GDM1 (cell line): ENCODE results near the gene RIN2.

Experiments used
- DNase-seq: peaks from one replicate; lab custom pipeline; 2025; lab: John Stamatoyannopoulos, UW

The RIN2 gene

DNA sequence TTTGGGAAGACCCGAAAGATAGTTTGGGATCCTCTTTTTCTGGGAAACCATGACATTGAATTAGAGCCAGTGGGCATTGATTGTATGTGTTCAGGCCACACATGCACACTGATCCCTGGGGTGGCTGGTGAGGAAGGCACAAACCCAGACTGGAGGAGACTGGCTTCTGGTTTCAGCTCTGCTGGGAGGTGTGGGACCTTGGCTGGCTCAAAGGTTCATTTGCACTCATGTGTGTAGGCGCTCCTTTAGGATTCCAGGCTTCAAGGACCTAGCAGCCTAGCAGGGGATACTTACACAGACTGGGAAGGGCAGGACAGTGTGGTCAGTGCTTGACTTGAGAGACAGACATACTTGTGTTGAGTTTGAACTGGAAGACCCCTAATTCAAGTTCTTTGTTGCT lies 7.2 kb downstream of the RIN2 start:
- DNase-seq, result no peak

DNA sequence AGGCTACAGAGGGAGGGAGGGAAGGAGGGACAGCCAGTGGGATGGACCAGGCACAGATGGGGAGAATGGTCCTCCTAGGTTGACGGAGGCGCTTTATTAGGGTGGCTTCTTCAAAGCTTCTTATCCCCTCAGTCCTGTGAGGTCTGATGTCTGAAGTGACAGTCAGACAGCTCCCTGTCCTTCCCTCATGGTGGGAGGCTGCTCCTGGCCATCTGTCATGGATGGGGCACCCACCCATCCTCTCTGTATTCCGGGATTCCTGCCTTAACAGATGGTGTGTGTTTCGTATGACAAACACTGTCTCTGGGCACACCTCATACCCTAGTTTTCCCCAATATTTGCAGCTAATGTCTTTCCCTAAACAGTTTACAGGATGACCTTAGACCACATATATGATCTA lies 7.9 kb downstream of the RIN2 start:
- no peak for DNase-seq

DNA sequence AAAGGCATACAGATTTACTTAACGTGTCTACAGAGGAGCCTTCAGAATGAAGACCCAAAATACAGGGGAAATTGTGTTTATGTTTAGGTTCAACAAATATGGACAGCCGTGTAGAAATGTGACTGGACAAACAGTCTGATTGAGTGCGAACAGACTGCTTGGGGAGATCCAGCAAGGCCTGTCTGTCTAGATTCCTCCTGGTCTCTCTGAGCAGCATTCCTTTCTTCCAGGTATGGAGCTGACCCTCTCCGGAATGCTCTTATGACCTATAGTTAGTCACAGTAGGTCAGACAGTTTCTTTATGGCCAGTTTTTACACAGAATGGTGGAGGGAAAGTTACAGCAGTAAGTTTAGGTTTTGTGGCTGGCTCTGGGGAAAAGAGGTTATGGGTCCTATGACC lies 9.0 kb downstream of the RIN2 start:
- no peak for DNase-seq

DNA sequence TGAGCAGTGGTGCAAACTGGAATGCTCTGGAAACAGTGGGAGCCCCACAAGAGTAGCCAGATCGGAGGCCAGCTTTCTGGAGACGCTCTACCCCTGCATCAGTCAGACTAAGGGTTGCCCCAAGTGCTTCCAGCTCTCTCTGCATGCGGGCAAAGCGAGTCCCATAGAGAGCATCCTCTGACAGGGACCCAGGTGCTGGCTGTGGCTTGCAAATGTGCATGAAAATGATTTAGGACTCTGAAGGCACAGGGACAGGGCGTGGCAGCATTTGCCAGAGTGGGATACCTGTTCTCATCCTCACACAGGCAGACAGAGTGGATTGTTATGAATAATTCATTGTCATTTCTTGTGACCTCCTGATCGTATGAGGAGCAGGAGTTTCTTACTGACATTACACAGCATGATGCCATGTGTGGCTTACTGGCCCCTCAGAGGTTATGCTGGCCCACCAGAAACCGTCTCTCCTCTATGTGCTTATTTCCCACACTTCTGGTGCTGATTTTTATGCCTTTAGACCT lies 10.3 kb downstream of the RIN2 start:
- DNase-seq, result no peak

DNA sequence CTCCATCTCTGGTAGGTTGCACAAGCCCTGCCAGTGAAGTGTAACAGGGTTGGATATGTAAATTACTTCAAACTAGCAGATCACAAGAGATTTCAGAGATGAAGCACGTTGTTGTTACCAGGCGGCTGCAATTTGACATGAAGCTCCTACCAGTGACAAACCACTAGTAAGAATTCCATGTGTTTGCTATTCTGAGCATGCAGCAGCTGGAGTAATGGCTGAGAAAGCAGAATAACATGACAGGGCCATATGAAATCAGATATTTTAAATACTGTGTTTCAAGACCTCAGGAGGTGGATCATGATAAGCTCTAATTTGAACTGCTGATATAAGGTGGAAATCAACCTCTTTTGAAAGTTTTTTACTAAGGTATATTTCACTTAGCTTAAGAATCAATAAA lies 11.4 kb downstream of the RIN2 start:
- no peak for DNase-seq

DNA sequence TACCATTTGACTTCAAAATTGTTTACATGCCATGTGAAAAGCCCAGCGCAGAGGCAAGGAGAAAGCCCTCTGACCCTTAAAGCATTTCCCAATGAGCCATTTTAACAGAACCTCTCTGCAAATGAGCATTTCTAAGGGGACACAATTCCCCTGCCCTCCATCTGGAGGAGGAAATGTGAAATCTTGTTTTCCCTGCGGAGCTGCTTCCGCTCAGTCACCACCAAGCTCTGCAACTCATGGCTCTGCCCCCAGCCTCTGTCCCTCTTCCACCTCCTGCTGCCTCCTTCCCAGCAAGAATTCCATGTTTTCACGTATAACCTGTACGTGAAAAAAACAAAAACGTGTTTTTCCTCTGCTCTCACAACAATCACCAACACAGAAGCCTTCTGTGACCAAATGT lies 12.3 kb downstream of the RIN2 start:
- no peak for DNase-seq

DNA sequence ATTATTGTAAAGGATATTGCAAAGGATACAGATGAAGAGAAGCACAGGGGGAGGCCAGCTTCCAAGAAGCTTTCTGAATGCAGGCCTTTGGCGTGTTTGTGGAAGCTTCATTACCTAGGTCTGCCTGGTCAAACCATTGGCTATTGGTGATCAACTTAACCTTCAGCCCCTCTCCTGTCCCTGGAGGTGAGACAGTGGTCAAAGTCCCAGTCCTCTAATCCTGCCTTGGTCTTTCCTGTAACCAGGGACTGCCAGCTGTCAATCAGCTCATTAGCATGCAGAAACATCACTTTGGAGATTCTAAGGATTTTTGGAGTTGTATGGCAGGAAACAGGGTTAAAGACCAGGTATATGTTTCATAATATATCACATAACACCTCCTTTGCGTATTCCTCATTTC lies 13.0 kb downstream of the RIN2 start:
- DNase-seq, result no peak

DNA sequence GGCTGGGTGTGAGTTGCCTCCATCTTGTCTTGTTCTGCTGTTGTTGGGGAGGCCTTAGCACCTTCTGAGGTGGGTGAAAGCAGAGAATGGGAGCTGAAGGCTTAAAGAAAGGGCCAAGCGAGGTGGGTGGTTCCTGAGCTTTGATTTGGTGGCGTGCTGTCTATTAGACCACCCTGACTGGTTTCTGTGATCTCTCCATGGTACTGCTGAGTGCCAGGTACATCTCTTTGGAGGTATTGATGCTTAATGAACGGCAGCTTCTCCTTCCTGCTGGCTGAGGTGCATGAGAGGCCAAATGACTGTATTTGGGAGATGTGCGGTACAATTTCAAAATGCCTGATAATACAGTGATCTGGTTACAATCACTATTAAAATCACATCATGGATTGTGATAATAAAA lies 15.4 kb downstream of the RIN2 start:
- DNase-seq, result no peak

DNA sequence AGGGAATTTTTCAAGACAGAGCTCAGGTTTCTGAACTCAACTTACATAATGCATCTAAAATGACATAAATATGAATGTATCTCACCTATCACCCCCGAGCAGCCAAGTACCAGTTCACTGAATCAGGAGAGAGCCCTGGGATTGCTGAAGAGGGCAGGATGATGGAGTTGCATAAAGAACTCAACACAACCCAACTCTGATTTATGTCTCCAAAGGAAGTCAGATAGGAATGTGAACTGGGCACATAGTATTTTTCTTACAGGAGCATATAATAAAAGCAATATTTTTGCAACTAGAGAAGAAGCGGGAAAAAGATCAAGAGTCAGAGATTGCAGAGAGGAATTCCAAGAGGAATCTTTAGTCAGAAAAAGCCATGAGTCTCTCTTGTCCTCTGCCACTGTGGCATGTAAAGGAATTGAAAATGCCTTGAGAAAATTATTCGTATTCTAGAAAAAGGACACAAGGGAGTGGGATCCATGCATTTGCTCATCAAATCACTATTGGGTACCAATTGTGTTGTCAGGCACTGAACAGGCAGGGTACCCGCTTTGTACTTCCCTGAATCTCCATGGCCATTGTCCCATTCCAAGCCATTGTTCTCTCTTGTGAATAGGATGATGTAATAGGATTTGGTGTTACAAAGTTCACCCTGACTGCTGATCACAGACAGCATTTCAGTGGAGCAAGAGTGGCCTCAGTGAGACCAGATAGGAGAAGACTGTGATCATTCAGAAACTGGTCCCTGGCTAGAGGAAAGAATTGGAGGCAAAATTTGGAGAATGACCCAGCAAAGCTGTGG lies 16.3 kb downstream of the RIN2 start:
- DNase-seq, result no peak

DNA sequence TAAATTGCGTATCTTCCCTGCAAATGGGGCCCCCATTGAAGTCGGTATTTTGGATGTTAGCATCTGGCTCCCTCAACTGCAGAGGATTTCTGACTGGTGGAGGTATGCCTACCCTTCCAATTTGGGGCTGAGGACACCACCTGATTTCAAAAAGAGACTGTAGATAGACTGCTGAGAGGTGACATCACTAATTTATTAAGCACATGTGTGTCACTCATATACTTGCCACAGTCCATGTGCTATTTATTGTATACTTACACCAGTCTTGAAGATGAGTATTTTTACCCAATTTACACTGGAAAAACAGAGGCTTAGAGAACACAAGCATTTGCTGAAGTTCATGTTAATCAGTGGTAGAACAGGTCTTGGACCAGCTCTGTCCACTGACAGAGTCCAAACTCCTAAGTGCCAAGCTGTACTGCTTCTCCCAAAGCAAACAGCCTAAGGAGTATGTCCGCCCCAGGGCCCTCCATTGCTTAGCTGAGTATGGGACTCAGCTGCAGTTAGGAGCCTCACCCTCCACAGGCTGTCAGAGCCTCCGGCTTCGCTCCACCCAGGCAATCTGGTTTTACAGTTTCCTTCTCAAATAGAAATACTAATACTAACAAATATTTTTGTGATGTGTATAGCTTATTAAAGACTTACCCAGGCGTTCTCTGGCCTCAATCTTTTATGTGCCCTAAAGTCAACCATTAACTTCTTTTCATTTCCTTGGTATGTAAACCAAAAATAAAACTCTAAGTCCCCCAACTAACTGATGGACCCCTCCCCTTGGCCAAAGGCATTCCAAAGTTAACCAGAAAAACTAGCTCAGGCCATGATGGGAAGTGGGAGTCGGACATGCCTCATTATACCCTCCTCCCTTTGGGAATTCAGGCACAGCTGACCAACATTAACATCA lies 17.5 kb downstream of the RIN2 start:
- no peak for DNase-seq

DNA sequence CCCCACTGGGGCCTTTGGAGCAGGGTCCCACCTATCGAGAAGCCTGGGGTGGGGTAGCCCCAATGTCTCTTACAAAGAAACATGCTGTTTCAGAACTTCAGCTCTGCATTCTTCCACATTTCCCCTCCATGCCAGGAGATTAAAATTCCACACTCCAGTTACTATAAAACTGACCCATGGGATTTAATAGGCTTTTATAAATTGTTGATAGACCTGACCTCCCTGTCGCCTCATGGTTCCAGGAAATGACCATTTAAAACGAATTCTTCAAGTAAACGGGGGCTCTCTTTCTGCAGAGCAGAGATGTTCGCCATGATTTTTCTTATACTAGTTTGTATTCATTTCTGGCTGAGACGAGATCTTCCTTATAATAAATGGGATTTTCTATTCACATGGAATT lies 19.3 kb downstream of the RIN2 start:
- no peak for DNase-seq

DNA sequence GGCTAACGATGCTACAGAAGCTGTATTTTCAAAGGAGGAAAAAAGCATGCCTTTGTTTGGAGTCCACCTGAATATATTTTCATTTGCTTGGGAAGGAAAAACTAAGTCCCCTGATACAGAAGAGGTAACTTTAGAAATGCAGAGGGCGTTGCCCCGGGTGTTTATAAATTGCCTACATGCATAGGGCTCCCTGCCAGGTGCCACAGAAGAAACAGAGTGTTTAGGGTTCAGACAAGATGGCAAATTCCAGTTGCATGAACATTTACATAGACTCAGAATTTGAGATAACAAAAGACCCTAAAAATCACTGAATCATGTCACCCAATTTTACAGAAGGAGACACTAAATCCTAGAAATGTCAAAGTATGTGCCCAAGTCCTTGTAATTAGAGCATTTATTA lies 19.9 kb downstream of the RIN2 start:
- DNase-seq, result no peak

DNA sequence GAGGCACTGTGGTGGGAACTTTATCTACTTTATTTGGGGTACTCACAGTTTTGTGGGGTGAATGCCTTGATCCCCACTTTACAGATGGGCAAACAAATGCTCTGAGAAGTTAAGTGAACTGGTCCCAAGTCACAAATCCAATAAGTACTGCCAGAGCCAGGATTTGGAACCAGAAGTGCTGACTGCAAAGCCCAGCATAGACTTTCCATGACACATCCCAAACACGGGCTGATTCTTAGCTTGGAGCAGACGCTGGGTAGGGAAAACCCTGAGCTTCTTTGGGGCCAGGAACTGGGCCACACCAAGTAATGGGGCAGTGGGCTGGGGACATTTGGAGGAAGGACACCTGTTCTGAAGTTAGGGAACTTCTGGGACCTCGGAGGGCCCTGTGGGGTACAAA lies 20.3 kb downstream of the RIN2 start:
- DNase-seq, result no peak

DNA sequence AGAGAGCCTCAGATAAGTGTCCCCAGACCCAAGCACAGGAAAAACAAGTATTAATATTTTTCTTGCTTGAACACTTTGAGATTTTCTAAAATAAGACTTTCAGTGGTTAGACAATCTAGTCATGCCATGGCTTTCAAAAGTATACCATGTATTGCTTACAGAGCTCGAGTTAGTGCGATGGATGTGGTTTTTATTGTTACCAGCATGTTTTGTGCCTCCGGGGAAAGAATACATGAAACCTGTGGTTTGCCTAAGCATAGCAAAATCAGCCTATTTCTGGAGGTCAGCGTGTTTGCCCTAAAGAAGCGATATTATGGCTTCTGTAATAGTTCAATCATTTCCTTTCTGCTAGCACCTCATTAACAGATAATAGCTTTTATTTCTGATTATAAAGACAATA lies 21.6 kb downstream of the RIN2 start:
- DNase-seq, result no peak

DNA sequence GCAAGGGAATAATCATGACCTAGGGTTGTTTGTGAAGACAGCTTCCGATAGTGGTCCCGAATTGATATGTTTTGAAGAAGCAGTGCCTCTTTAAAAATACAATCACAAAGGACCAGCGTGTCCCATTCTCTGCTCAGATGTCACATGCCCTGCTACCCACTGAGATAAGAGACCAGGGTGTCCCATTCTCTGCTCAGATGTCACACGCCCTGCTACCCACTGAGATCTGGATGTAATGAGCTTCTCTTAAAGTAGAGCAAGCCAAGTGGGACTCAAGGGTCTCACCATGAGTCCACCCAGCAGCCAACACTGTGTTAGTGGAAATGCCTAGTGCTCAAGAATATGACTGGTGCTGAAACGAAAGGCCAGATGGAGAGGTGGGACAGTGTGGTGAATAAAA lies 22.2 kb downstream of the RIN2 start:
- DNase-seq, result no peak

DNA sequence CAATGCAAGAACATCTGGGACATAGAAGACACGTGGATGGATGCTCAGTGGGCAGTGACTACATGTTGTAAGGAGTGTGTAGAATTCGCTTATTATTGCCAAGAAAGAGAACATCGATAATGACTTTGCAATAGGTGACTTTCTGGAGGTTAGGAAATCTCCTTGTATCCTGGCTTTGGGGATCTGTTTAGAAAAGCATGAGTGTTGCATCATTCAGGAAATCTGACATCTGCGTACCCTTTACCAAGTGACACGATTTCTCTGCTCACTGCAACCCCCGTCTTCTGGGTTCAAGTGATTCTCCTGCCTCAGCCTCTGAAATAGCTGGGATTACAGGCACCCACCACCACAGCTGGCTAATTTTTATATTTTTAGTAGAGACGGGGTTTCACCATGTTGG lies 23.2 kb downstream of the RIN2 start:
- no peak for DNase-seq

DNA sequence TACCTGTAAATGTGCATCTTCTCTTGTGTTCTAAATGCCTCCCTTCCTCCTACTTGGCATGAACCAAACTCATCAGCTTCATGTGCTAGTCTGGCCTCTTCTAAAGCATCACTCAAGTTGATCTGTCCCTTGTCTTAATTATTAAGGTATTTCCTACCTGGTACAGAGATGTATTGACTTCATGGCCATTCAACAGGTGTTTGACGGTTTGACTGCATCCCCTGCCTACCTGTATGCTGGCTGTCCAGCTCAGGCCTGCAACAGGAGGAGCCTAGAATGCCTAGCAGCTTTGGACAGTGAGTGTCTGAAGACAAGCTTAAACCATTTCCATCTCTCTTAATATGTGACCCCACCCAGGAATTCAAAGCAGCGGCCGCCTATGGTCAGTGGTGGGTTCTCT lies 24.6 kb downstream of the RIN2 start:
- DNase-seq, result no peak

DNA sequence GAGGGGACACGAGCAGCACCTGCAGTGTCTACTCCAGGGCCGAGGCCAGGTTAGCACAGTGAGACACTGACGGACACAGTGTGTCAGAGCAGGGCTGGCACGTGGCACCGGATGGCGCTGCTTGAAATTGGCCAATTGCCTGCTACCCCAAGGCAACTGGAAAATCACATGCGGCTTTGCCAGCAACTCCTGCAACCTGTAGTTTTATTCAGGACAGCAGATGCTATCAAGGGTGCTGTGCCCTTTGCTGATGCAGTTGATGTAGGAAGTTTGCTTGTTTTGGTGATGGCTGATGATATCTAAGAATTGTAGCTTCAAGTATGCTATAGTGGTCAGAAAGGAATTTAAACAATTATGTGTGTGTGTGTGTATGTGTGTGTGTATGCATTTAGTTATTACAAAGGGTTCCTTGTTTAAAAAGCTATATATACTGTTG lies 25.9 kb downstream of the RIN2 start:
- DNase-seq, result no peak

DNA sequence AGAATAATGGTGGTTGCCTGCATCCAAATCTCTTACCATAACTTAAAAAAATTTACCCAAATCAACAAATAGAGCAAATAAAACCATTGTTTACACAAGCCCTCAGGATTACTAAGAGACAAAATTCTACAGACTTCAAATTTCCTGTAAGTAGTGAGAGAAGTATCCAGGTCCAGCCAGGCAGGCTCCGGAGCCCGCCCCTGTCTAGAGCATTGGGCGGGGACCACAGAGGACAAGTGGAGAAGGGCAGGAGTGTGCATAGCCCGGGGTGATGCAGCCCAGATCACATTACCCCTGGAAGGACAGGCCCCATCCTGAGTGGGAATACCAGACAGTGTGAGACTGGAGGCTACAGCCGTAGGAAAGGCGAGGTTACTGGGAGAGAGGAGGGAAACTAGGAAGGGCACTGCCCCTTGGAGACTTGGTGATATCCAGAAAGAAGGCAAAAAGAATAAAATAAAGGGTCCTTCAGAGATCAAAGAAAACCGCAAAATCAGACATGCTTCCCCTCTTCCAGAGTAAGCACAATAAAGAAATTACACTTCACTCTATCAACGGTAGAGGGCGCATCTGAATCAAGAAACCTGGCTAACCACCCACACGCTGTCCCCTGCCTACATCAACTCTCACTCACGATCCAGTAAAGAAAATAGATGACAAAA lies 26.6 kb downstream of the RIN2 start:
- DNase-seq, result peak; percentile 51

DNA sequence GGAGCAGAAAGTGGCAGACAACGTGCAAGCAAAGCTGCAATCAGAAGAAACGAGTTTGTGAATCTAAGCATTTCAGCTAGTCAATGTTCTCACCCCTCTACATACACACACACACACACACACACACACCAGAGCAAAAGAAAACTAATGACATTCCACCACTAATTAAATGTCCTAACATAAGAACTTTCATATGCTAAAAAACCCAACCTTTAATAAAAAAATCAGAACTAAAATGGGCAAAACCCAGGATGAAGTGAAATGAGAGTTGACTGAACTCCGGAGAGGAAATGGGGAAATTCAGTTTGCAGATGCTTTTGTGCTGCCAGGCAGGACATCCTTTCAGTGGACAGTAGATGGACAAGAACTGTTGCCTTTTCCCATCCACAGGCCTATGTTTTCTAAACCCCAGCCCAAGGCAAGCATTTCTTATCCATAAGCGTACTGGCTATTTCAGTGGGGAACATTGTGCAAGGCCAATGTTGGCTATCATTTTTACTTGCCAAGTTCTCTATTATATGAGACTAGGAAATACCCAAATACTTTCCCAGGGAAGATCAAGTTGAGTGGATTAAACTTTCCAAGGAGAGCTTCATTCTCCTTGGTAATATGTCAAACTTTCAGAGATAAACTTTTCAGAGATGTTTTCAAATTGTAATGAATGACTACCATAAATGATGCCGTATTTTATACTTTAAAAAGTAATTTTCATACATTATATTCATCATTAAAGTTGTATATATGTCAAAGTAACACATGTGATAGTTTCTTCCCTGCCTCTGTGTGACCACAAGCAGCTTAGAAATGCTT lies 27.3 kb downstream of the RIN2 start:
- DNase-seq, result no peak

DNA sequence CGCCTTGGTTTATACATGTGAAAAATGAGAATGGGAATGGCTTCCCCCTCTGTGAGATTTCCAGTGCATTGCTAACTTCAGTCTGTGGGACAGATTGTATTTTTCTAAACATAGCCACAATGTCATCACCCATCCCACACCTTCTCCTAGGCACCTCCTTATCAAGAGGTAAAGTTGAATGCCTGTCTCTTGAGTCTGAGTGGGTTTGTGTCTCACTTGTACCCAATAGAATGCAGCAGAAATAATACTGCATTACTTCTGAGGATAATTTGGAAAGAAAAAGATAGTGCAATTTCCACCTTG lies 27.9 kb downstream of the RIN2 start:
- DNase-seq, result no peak

DNA sequence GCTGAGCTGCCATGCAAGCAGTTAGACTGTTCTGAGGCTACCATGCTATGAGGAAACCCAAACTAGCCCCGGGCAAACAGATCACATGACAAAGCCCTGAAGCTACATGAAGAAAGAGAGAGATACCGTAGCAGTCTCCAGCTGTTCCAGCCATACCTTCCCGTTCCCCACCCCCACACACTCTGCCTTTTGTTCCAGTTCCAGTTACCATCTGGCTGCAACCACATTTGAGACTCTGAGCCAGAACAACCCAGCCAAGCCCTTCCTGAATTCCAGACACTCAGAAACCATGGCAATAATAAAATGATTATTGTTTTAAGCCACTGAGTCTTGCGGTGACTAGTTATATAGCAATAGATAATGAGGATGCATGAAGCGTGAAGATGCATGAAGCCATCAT lies 28.3 kb downstream of the RIN2 start:
- DNase-seq, result no peak
